ENCODE data around the gene TMEM229B.
A peak's percentile ranks its signal among the peaks of the same experiment; 100 is the strongest.

TMEM229B gene

DNA sequence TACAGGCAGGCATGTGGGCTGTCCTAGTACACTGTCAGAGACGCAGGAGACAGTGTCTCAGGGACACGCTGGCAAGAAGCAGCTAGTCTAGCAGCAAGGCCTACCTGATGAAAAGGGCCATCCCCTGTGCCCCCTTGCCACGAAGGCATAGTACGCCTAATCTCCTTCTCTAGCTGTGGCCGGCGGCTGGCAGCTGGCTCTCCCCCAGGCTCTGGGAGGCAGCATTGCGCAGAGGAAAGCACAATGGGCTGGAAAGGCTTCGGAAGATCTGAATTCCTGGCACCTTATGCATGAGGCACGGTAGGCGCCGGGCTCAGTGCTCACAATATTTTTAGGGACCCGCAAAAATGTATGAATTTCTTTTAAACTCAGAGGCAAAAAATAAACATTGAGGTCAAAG, 28.6 kb upstream of the TMEM229B start:
- no peak overlapping the region for H3K4me3 ChIP-seq (ENCODE audit: low read length)
- no peak for DNase-seq (ENCODE audit: low read depth, low spot score)

- no peak overlapping the region for H3K4me3 ChIP-seq (ENCODE audit: low read length)
- DNase-seq (ENCODE audit: low read depth, low spot score): no peak
Measured at GRCh38 chr14:67516676-67517075, 28.2 kb upstream of the TMEM229B start.

GRCh38 chr14:67515386-67516079, 27.0 kb upstream of the TMEM229B start:
- peak overlapping the region; percentile 55 for H3K4me3 ChIP-seq (ENCODE audit: low read length)
- DNase-seq (ENCODE audit: low read depth, low spot score): no peak

DNA sequence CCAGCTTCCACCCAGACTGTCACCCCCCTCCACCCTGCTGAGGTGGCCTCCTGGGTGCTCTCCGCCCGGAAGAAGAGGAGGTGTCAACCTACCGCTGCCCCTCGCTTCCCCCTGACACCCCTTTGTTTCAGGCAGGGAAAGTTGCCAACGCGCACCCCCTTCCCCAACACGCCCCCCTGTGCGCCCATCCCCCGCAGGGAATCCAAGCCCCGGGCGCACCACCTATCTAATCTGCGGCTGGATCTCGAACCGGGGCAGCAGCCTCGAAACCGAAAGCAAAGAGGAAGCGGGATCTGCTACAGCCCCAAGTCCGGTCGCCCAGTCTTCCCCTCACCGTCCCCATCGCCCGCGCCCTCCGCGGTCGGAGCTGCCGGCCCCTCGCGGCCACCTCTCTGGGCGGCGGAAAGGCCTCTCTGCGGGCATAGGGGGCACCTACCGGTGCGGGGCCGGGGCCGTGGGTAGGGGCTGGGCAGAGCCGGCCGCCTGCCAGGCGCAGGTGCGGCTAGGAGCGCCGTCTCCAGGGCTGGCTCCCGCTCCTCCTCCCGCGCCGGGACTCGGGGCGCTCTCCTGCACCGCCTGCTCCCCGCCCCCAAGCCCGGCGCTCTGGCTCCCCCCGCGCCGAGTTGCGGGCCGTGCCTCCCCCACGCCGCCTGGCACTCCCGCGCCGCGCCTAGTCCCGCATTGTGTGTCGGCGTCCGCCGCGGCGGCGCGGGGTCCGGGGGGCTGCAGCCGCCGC, 26.3 kb upstream of the TMEM229B start:
- peak overlapping the region; percentile 55 for H3K4me3 ChIP-seq (ENCODE audit: low read length)
- no peak for DNase-seq (ENCODE audit: low read depth, low spot score)

- peak overlapping the region; percentile 55 for H3K4me3 ChIP-seq (ENCODE audit: low read length)
- no peak for DNase-seq (ENCODE audit: low read depth, low spot score)
Measured at GRCh38 chr14:67514203-67514607, 25.7 kb upstream of the TMEM229B start.

- DNase-seq (ENCODE audit: low read depth, low spot score): no peak
- no peak overlapping the region for H3K4me3 ChIP-seq (ENCODE audit: low read length)
Measured at GRCh38 chr14:67513631-67514108, 25.1 kb upstream of the TMEM229B start.

GRCh38 chr14:67512463-67513310, 24.2 kb upstream of the TMEM229B start:
- no peak overlapping the region for H3K4me3 ChIP-seq (ENCODE audit: low read length)
- no peak for DNase-seq (ENCODE audit: low read depth, low spot score)

GRCh38 chr14:67510836-67511235, 22.3 kb upstream of the TMEM229B start:
- no peak for DNase-seq (ENCODE audit: low read depth, low spot score)
- H3K4me3 ChIP-seq (ENCODE audit: low read length): no peak overlapping the region

- DNase-seq (ENCODE audit: low read depth, low spot score): no peak
- no peak overlapping the region for H3K4me3 ChIP-seq (ENCODE audit: low read length)
Measured at GRCh38 chr14:67510121-67510520, 21.6 kb upstream of the TMEM229B start.

DNA sequence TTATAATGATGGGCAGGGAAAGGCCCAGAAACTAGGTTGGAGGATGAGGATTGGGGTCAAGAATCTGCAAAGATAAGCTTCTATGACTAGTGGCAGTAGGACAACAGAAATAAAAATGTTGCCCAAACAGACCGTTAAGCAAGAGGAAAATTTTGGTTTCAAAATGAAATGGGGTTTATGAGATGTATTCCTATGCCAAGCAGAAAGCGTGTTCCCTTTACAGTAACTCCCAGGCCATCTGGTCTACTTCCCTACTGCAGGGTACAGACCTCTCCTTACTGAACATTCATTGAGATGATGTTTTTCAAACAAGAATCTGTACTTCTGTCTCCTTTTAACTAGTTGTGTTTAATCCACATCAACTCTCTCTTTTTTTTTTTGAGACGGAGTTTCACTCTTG, 20.4 kb upstream of the TMEM229B start:
- DNase-seq (ENCODE audit: low read depth, low spot score): no peak

GRCh38 chr14:67505254-67505653, 16.7 kb upstream of the TMEM229B start:
- no peak for DNase-seq (ENCODE audit: low read depth, low spot score)

More for the DNA sequence above, 20.4 kb upstream of the TMEM229B start:
- H3K4me3 ChIP-seq (ENCODE audit: low read length): no peak overlapping the region

GRCh38 chr14:67503331-67503730, 14.8 kb upstream of the TMEM229B start:
- H3K4me3 ChIP-seq (ENCODE audit: low read length): no peak overlapping the region
- no peak for DNase-seq (ENCODE audit: low read depth, low spot score)

More at GRCh38 chr14:67505254-67505653, 16.7 kb upstream of the TMEM229B start:
- no peak overlapping the region for H3K4me3 ChIP-seq (ENCODE audit: low read length)

DNA sequence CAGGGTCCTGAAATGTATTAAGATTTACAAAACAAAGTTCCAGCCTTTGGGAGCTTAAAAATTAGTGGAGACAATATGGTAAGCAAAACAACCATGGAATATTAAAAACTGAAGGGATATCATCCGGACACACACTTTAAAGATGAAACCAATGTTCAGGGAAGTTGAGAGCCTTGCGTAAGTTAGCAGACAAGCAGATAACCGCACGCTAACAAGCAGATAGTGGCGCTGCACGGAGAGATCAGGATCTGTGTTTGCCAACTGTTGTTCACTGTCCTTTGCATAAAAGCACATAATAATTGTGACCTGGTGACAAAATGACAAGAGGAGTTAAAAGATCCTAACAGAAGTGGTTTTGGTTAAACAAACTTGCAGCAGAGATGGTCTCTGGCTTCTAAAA, 14.3 kb upstream of the TMEM229B start:
- no peak overlapping the region for H3K4me3 ChIP-seq (ENCODE audit: low read length)
- no peak for DNase-seq (ENCODE audit: low read depth, low spot score)

GRCh38 chr14:67501670-67502069, 13.1 kb upstream of the TMEM229B start:
- no peak overlapping the region for H3K4me3 ChIP-seq (ENCODE audit: low read length)
- DNase-seq (ENCODE audit: low read depth, low spot score): no peak

GRCh38 chr14:67500981-67501380, 12.5 kb upstream of the TMEM229B start:
- H3K4me3 ChIP-seq (ENCODE audit: low read length): no peak overlapping the region

GRCh38 chr14:67497716-67498115, 9.2 kb upstream of the TMEM229B start:
- peak; percentile 49 for DNase-seq (ENCODE audit: low read depth, low spot score)
- no peak overlapping the region for H3K4me3 ChIP-seq (ENCODE audit: low read length)

More at GRCh38 chr14:67500981-67501380, 12.5 kb upstream of the TMEM229B start:
- no peak for DNase-seq (ENCODE audit: low read depth, low spot score)

- DNase-seq (ENCODE audit: low read depth, low spot score): no peak
- H3K4me3 ChIP-seq (ENCODE audit: low read length): no peak overlapping the region
Measured at GRCh38 chr14:67497216-67497615, 8.7 kb upstream of the TMEM229B start.

- no peak overlapping the region for H3K4me3 ChIP-seq (ENCODE audit: low read length)
- DNase-seq (ENCODE audit: low read depth, low spot score): no peak
Measured at GRCh38 chr14:67495827-67496226, 7.3 kb upstream of the TMEM229B start.

DNA sequence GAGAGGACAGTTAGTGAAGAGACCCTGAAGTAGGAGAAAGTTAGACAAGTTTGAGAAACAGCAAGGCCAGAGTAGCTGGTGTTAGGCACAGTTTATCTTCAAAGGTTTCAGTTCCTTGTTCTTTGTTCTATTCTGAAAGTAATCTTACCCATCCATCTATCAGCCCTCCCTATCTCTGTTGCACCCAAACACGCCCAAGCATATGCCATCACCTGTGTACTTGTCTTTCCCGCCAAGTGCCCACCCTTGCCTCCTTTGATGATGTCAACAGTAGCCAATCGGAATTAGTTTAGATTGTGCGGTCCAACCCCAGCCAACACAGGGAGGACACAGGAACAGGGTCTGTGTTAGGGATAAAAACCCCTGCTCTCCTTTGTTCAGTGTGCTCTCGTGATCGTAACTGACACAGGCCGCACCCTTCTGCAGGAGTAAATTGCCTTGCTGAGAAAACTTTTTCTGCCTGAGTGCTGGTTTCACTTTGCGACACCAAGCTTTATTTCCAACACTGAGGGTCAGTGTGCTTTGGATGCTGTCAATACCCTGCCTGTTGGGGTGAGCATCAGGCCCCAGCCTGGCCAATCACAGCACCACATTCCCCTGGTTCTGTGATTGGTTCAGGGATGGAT, 4.7 kb upstream of the TMEM229B start:
- H3K4me3 ChIP-seq (ENCODE audit: low read length): no peak overlapping the region
- DNase-seq (ENCODE audit: low read depth, low spot score): no peak
